Cardiac septum (tissue), 1 donor: Measurements from ENCODE around the gene DDT. TPM values are rescaled to one million over a fixed set of nuclear protein-coding genes. Genes with fewer than 3 reads are reported as not detected.
"Not testable (repeated sequence)": the region's sequence is repeated elsewhere in the genome, so short reads cannot be mapped to it uniquely, and the experiment has no call there.

ENCODE experiments used
- DNase-seq: peaks from one replicate; pipeline ENCODE4 v3.0.0-alpha.2; 2020; ENCODE audit warnings: low spot score
- intact Hi-C: fragments of 100-400 bp; cut with DNase I; formaldehyde crosslinking; loops from one replicate; pipeline ENCODE4 v1.14.0; 2022
- total RNA-seq: library from RNA; stranded (reverse); fragmentation: NEBNext Ultra II Directional; extraction: Animal tissue kit (Norgen Biotek cat#: 25700); gene quantifications from one replicate; pipeline ENCODE4 v1.2.1, GENCODE V29; 2021
- donor health status: DM: no; HTN: no; CAD: no.

The DDT gene
- total RNA-seq, 1 donor from 2014 or later = 128 TPM

DNA sequence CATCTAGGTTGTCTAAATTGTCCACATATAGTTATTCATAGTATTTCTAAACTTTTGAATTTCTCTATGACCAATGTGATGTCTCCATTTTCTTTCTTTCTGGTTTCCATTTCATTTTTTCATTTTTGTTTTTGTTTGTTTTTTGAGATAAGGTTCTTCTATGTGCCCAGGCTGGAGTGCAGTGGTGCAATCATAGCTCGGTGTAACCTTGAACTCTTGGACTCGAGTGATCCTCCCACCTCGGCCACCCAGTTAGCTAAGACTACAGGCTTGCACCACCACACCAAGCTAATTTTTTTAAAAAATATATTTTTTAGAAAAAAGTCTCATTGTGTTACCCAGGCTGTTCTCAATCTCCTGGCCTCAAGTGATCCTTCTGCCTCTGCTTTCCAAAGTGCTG lies 22.9 kb upstream of the DDT start:
- intact Hi-C loops = no loop called here

GRCh38 chr22:23993581-23994177 lies 19.4 kb upstream of the DDT start:
- intact Hi-C loops, DNase-seq: not testable (repeated sequence)

More for the DNA sequence above, 22.9 kb upstream of the DDT start:
- no peak for DNase-seq

DNA sequence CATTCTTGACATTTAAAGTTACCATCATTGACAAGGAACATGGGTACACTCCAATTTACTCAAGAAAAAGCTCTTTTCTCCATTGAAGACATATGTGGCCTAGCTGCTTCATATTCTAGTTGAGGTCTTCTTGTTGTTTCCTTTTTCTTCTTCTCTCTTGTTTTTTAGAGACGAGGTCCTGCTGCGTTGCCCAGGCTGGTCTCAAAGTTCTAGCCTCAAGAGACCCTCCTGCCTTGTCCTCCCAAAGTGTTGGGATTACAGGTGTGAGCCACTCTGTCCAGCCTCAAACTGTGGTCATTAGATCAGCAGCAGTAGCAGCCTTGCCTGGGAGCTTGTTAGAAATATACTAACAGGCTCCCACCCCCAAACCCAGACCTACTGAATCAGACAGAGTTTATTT lies 18.8 kb upstream of the DDT start:
- DNase-seq, intact Hi-C loops: not testable (repeated sequence)

- DNase-seq, intact Hi-C loops: not testable (repeated sequence)
Observed at GRCh38 chr22:23989583-23990244, 15.5 kb upstream of the DDT start.

- DNase-seq = peak; percentile 5
- intact Hi-C loops = not testable (repeated sequence)
Observed at GRCh38 chr22:23986538-23987178, 12.4 kb upstream of the DDT start.

- DNase-seq = peak; percentile 46
- intact Hi-C loops = not testable (repeated sequence)
Observed at GRCh38 chr22:23986089-23986488, 11.8 kb upstream of the DDT start.

DNA sequence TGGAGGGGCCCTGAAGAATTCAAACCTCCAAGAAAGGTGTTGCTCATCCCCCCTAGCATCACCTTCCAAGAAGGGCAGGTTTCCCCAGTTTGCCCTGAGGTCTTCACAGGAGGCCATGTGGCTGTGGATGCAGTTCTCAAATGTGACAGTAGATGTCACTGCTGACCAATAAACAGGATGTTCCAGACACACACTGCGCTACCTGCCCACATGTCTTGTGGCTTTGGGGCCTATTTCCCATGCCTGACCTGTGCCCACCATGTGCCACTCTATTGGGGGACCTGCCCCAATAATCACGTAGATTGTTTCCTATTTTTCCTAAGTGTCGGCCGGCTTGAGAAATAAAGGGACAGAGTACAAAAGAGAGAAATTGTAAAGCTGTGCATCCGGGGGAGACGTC lies 10.2 kb upstream of the DDT start:
- peak; percentile 75 for DNase-seq

DNA sequence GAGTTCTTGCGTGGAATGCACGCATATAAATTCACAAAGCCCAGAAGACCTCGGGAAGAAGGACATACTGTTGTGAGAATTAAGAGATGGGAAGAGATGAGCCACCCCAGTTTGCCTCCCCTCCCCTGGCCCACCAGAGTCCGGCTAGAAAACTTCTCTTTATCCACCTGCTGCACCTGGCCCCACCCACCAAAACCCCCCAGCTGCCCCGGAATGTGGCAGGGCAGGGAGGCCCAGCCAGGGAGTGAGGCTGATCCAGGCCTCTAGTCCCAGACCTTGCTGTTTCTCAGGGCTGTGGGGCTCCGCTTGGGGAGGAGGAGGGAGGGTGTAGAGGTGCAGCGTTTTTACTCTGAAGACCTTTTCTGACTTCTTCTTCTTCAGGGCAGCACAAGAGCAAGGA lies 6.3 kb upstream of the DDT start:
- DNase-seq, intact Hi-C loops: not testable (repeated sequence)

More for the DNA sequence above, 10.2 kb upstream of the DDT start:
- intact Hi-C loops = no loop called here

GRCh38 chr22:23979557-23980240 lies 5.5 kb upstream of the DDT start, which contains the start of gene GSTT2:
GSTT2 (plus strand) TSS chr22:23980134.
- DNase-seq, intact Hi-C loops: not testable (repeated sequence)

DNA sequence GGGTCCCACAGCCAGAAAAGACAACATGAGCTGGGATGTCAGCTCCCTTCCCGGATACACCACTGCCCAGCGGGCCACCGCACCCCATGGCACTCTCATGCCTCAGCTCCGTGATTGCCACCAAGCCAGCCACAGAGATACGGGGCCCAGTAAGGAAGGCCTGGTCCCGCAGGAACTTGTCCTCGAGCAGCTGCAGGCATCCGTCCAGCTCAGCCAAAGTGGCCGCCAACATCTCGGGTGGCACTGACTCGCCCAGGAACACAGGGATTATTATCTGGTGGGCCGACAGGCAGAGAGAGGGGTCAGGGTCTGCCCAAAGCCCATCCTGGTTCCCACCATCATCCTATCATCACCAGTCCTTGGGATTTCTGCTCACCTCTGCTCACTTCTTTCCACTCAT lies 3.1 kb upstream of the DDT start:
- DNase-seq = peak; percentile 67
- intact Hi-C loops = not testable (repeated sequence)

GRCh38 chr22:23974836-23975352 lies 653 bp upstream of the DDT start:
- DNase-seq = peak; percentile 69
- intact Hi-C loops = not testable (repeated sequence)

DNA sequence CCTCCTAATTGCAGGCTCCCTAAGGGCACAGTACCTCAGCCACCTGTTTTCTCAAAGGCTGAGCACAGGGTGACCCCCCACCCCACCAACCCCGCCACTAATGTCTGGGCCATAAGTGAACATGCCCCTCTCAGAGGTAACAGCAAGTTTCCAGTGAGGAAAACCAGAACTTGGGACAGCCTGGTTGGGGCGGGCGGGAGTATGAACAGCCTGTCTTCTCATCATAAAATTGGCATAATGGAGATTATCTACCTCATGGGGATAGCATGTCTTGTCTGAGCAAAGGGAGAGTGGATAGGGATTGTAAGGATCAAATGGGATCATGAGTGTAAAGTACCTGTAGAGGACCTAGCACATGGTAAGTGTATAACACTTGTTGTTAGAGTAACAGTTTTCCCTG lies 2.3 kb downstream of the DDT start:
- DNase-seq, intact Hi-C loops: not testable (repeated sequence)

GRCh38 chr22:23970816-23971486 lies 3.3 kb downstream of the DDT start:
- intact Hi-C loops = no loop called here

GRCh38 chr22:23970201-23970641 lies 4.0 kb downstream of the DDT start:
- DNase-seq = no peak
- intact Hi-C loops = no loop called here

More at GRCh38 chr22:23970816-23971486, 3.3 kb downstream of the DDT start:
- DNase-seq = peak; percentile 62

DNA sequence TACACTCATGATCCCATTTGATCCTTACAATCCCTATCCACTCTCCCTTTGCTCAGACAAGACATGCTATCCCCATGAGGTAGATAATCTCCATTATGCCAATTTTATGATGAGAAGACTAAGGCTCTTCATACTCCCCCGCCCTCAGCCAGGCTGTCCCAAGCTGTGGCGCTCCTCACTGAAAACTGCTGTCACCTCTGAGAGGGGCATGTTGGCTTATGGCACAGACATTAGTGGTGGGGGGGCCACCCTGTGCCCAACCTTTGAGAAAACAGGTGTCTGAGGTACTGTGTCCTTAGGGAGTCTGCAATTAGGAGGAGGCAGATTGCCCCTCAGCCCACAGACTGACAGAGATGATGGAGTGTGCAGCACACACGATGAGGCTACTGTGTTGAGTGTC lies 5.2 kb downstream of the DDT start:
- peak; percentile 27 for DNase-seq
- intact Hi-C loops = no loop called here

GRCh38 chr22:23966568-23966967 lies 7.7 kb downstream of the DDT start, which contains the start of gene DDTL:
DDTL (plus strand) TSS chr22:23966888; CDS start chr22:23966915, 27 bp downstream.
- DNase-seq, intact Hi-C loops: not testable (repeated sequence)

DNA sequence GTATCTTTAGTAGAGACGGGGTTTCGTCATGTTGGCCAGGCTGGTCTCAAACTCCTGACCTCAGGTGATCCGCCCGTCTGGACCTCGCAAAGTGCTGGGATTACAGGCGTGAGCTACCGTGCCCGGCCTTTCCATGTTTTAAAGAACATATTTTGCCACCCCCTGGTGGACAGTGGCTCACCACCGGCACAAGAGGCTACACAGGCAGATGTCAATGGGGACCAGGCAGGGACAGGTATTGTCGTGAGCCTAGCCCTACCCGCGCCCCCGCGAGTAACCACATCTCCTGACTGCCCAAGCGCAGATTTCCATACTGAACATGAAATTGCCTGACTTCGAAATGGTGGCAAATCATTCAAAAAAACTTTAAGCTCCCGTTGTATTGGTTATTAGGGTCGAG lies 8.1 kb downstream of the DDT start:
- DNase-seq, intact Hi-C loops: not testable (repeated sequence)

GRCh38 chr22:23961084-23961771 lies 13.0 kb downstream of the DDT start, which contains the start of gene GSTT2B:
GSTT2B (minus strand) TSS chr22:23961195; CDS start chr22:23961131, 64 bp downstream.
- intact Hi-C loops, DNase-seq: not testable (repeated sequence)
